ENCODE measurements around the gene YWHAQ.

The YWHAQ gene

DNA sequence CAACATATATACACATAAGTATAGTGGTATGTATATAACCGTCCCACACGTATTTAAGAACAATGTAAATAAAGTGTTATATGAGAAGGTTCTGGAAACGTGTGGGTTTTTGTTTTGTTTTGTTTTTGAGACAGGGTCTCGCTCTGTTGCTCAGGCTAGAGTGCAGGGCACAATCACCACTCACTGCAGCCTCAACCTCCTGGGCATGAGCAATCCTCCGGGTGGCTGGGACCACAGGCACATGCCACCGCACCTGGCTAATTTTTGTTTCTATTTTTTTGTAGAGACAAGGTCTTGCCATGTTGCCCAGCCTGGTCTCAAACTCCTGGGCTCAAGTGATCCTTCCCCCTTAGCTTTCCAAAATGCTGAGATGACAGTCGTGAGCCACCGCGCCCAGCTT is 81.4 kb downstream of the YWHAQ start:
- ChIA-PET CTCF (interaction anchor here (1.5 kb wide), 1 partner anchor 189 kb away, joined by 3 read pairs; no protein-coding TSS in a partner anchor), POLR2A (no interaction called here)
- TF ChIP-seq, protein P1, sequence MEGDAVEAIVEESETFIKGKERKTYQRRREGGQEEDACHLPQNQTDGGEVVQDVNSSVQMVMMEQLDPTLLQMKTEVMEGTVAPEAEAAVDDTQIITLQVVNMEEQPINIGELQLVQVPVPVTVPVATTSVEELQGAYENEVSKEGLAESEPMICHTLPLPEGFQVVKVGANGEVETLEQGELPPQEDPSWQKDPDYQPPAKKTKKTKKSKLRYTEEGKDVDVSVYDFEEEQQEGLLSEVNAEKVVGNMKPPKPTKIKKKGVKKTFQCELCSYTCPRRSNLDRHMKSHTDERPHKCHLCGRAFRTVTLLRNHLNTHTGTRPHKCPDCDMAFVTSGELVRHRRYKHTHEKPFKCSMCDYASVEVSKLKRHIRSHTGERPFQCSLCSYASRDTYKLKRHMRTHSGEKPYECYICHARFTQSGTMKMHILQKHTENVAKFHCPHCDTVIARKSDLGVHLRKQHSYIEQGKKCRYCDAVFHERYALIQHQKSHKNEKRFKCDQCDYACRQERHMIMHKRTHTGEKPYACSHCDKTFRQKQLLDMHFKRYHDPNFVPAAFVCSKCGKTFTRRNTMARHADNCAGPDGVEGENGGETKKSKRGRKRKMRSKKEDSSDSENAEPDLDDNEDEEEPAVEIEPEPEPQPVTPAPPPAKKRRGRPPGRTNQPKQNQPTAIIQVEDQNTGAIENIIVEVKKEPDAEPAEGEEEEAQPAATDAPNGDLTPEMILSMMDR (IDR thresholded peaks at IDR 0.05; ENCODE audit: insufficient read depth, low read length, missing control alignments), result no peak
- DNase-seq (ENCODE audit: low read depth, low spot score), result no peak
- no peak overlapping the region for H3K4me3 ChIP-seq (ENCODE audit: low read depth, low read length)

DNA sequence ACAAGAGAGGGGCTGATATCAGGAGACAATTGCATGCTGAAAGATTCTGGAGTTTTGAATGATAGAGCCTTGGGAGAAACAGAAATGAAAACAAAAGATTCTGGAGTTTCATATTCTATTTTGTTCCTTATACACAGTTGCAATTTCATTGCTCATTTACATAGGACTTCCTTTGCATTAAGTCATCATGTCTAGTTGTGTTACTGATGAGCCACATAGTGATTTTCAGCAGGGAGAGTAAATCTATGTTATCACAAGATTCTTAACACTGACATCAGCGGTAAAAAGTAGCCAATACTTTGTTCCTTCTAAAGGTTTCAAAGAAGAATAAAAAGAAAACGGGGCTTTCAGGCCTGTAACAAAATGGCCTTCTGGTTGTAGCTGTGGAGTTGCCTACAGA is 82.3 kb downstream of the YWHAQ start:
- H3K4me3 ChIP-seq (ENCODE audit: low read depth, low read length), result no peak overlapping the region
- POLR2A ChIA-PET, result no interaction called here
- CTCF ChIA-PET, result no interaction called here
- TF ChIP-seq, protein P1 (IDR thresholded peaks at IDR 0.05; ENCODE audit: insufficient read depth, low read length, missing control alignments), result no peak
- DNase-seq (ENCODE audit: low read depth, low spot score), result no peak

DNA sequence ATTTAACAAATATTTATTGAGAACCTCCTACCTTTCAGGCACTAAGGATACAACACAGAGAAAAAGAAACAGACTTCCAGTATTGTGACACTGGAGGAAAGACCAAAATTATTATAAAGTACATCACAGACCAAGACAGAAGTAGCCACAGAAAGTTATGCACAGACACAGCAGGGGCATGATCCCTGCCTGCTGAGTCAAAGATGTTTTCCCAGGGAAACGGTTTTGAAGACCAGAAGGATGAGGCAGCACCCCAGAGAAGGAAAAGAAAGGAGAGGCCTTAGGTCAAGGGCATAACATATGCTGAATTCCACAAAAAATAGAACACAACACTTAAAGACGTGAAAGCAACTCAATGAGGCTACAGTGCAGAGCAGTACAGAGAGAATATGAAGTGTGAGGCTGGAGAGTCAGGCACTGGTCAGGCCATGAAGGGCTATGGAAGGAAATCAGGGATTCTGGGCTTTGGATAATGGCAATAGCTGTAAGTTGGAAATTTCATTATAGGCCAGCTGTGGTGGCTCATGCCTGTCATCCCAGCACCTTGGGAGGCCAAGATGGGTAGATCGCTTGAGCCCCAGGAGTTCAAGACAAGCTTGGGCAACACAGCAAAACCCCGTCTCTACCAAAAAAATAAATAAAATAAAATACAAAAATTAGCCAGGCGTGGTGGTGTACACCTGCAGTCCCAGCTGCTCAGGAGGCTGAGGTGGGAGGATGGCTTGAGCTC is 83.4 kb downstream of the YWHAQ start:
- ChIA-PET POLR2A (no interaction called here), CTCF (no interaction called here)

DNA sequence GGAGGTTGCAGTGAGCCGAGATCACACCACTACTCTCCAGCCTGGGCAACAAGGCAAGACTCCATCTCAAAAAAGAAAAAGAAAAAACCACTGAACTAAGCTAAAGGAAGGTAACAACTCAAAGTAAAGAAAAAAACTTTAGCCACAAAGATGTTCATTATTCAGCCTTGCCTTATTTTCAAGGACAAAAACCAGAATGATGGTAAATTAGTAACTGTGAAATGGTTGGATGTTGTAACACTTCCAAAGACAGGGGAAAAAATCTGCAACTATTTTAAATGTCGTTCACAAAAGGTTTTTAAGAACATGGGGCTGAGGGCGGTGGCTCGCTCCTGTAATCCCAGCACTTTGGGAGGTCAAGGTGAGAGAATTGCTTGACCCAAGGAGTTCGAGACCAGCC is 85.3 kb downstream of the YWHAQ start:
- ChIA-PET POLR2A (no interaction called here), CTCF (interaction anchor here (0.9 to 1.7 kb wide), 4 partner anchors 9 to 254 kb away, joined by 3 to 5 read pairs (median 4); no protein-coding TSS in a partner anchor)
- TF ChIP-seq, protein P1 (IDR thresholded peaks at IDR 0.05; ENCODE audit: insufficient read depth, low read length, missing control alignments), result no peak
- no peak overlapping the region for H3K4me3 ChIP-seq (ENCODE audit: low read depth, low read length)
- DNase-seq (ENCODE audit: low read depth, low spot score), result no peak

More for the DNA sequence above, 83.4 kb downstream of the YWHAQ start:
- TF ChIP-seq, protein P1 (IDR thresholded peaks at IDR 0.05; ENCODE audit: insufficient read depth, low read length, missing control alignments), result no peak
- no peak overlapping the region for H3K4me3 ChIP-seq (ENCODE audit: low read depth, low read length)
- DNase-seq (ENCODE audit: low read depth, low spot score), result no peak

DNA sequence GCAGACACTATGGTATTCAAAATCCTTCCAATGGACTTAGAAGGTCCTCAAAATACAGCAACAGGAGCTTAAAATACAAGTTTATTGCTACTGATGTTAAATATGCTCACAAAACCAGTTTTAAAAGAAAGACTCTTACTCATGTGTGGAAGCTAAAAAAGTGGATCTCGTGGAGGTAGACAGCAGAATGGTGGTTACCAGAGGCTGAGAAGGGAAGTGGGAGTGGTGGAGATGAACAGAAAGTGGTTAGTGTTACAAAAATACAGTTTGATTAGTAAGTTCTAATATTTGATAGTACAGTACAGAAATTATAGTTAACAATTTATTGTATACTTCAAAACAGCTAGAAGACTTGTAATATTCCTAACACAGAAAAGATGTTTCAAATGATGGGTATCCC is 87.2 kb downstream of the YWHAQ start:
- ChIA-PET CTCF (interaction anchor here (1.3 kb wide), 1 partner anchor 227 kb away, joined by 3 read pairs; no protein-coding TSS in a partner anchor), POLR2A (no interaction called here)
- DNase-seq (ENCODE audit: low read depth, low spot score), result no peak
- no peak overlapping the region for H3K4me3 ChIP-seq (ENCODE audit: low read depth, low read length)
- TF ChIP-seq, protein P1 (IDR thresholded peaks at IDR 0.05; ENCODE audit: insufficient read depth, low read length, missing control alignments), result no peak

DNA sequence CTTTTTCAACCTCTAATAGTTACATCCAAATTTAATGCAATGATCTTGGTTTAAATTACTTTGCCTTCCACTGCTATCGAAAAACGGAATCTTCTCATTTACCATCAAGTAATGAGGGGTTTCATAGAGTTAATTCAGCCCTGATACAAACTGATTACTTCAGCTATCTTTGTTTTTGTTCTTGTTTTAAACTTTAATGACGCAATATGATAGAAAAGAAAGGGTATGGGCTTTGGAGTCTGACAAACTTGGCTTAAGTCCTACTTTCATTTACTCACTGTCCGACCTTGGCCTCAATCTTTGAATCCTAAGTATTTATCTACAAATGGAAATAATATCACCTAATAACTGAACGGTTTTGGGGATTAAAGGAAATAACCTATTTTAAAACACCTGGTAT is 91.3 kb downstream of the YWHAQ start:
- TF ChIP-seq, protein P1 (IDR thresholded peaks at IDR 0.05; ENCODE audit: insufficient read depth, low read length, missing control alignments), result no peak
- ChIA-PET CTCF (interaction anchor here (1.2 kb wide), 1 partner anchor 16 kb away, joined by 6 read pairs; the partner anchor contains the start of gene ADAM17), POLR2A (no interaction called here)
- no peak for DNase-seq (ENCODE audit: low read depth, low spot score)
- no peak overlapping the region for H3K4me3 ChIP-seq (ENCODE audit: low read depth, low read length)
